ENCODE results near the gene AGBL5. TPM values are rescaled to one million over a fixed set of nuclear protein-coding genes. Genes with fewer than 3 reads are reported as not detected.
A peak's percentile ranks its signal among the peaks of the same experiment; 100 is the strongest.

The AGBL5 gene
- total RNA-seq, 1 donor from 2014 or later, result 23.4 TPM

DNA sequence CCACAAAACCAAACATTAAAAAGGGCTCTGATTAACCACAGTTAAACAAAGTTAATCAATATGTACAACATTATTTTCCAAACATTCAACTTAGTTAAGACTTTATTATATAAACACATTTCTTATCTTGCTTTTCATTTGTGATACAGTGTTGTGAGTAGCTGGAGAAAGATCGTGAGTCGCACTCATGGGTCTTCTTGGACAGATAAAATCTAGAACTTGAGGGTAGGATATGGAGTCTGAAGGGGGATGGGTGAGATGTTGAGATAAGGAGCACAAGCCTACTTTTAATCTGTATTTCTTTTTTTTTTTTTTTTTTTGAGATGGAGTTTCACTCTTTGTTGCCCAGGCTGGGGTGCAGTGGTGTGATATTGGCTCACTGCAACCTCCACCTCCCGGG lies 41.3 kb upstream of the AGBL5 start:
- no peak overlapping the region for H3K27ac Mint-ChIP-seq (ENCODE audit: unreplicated experiment)
- no peaks in the 10 kb centered on the region for H3K27me3 Mint-ChIP-seq (ENCODE audit: unreplicated experiment)
- H3K4me3 Mint-ChIP-seq (ENCODE audit: unreplicated experiment), result no peak overlapping the region
- H3K4me1 Mint-ChIP-seq (ENCODE audit: unreplicated experiment), result peaks cover 7% of the 10 kb centered on the region
- H3K9me3 Mint-ChIP-seq (ENCODE audit: unreplicated experiment), result no peaks in the 10 kb centered on the region
- no peaks in the 10 kb centered on the region for H3K36me3 Mint-ChIP-seq (ENCODE audit: unreplicated experiment)
- no peak for DNase-seq (ENCODE audit: extremely low spot score, unreplicated experiment)
- TF ChIP-seq, protein P1, sequence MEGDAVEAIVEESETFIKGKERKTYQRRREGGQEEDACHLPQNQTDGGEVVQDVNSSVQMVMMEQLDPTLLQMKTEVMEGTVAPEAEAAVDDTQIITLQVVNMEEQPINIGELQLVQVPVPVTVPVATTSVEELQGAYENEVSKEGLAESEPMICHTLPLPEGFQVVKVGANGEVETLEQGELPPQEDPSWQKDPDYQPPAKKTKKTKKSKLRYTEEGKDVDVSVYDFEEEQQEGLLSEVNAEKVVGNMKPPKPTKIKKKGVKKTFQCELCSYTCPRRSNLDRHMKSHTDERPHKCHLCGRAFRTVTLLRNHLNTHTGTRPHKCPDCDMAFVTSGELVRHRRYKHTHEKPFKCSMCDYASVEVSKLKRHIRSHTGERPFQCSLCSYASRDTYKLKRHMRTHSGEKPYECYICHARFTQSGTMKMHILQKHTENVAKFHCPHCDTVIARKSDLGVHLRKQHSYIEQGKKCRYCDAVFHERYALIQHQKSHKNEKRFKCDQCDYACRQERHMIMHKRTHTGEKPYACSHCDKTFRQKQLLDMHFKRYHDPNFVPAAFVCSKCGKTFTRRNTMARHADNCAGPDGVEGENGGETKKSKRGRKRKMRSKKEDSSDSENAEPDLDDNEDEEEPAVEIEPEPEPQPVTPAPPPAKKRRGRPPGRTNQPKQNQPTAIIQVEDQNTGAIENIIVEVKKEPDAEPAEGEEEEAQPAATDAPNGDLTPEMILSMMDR (IDR thresholded peaks at IDR 0.05), result no peak

DNA sequence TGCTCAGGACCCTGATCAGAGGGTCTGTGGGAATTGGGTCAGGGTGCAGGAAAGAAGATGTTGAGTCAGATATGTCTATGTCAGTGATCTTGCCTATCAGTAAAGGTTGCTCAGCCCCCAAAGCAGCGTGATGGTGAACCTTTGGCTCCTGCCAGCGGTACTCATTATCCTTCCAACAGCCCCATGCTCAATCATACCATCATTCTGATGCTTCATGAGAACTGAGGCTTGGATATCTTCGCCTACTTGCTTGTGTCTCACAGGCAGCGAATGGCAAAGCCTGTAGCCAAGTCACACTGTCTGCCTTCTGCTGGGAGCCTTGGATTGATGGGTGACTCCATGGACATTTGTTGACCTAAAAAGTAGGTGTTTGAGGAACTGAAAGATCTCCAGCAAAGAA lies 37.7 kb upstream of the AGBL5 start:
- Mint-ChIP-seq H3K36me3 (ENCODE audit: unreplicated experiment) (no peaks in the 10 kb centered on the region), H3K4me3 (ENCODE audit: unreplicated experiment) (no peak overlapping the region), H3K9me3 (ENCODE audit: unreplicated experiment) (no peaks in the 10 kb centered on the region), H3K27ac (ENCODE audit: unreplicated experiment) (no peak overlapping the region), H3K27me3 (ENCODE audit: unreplicated experiment) (no peaks in the 10 kb centered on the region), H3K4me1 (ENCODE audit: unreplicated experiment) (peaks cover 26% of the 10 kb centered on the region)
- no peak for DNase-seq (ENCODE audit: extremely low spot score, unreplicated experiment)
- TF ChIP-seq, protein P1 (IDR thresholded peaks at IDR 0.05), result no peak

DNA sequence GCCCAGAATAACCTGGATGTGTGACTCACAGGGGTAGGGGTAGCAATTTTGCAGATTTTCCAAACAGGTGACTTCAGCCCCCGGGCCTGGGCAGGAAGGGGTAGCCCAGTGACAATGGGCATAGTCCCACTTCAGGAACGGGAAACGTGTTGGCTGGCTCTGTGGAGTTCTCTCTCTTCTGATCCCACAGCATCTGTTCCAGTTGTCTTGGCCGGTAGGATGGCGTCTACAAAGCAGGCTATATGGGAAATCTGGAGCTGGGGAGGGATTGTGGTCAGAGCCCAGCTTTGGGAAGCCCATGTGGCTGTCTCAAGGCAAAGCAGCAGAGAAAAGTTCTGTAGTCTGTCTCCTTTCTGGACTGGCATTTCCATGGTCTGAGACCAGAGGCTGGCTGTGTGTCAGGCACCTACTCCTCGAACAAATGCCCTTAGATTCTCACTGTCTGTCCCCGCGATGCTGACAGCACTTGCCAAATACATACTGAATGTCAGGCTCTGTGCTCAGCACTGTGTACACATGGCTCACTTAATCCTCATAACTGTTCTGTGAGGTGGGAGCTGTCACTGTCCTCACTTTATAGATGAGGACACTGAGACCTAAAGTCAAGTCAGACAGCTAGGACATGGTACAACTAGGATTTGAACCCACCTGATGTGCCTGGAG lies 36.6 kb upstream of the AGBL5 start:
- H3K4me3 Mint-ChIP-seq (ENCODE audit: unreplicated experiment), result no peak overlapping the region
- H3K27me3 Mint-ChIP-seq (ENCODE audit: unreplicated experiment), result no peaks in the 10 kb centered on the region
- TF ChIP-seq, protein P1 (IDR thresholded peaks at IDR 0.05), result no peak
- DNase-seq (ENCODE audit: extremely low spot score, unreplicated experiment), result no peak
- no peaks in the 10 kb centered on the region for H3K36me3 Mint-ChIP-seq (ENCODE audit: unreplicated experiment)
- H3K4me1 Mint-ChIP-seq (ENCODE audit: unreplicated experiment), result peaks cover 28% of the 10 kb centered on the region
- peak overlapping the region; percentile 88 for H3K27ac Mint-ChIP-seq (ENCODE audit: unreplicated experiment)
- no peaks in the 10 kb centered on the region for H3K9me3 Mint-ChIP-seq (ENCODE audit: unreplicated experiment)

DNA sequence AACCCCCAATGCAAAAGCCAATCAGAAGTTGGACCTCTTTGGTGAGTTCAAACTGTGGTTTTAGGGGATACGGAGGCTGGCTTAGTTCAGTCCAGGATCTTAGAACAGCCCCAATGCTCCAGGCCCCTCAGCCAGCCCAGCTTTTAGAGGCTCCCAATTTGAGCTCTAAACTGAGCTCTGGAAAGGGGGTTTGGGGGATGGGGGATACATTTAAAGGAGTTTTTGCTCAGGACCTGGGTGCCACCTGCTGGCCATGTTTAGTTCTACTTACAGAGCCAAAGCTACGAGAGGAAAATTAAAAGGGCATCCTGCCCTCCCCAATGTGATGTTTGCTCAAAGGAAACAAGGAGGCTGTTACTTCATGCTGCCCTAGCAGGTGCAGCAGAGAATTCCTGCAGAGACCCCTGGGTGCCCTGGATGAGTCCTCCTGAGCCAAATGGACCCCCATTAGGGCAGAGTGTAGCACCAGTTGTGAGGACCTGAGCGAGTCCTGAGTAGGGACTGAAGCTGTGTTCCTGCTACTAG lies 34.6 kb upstream of the AGBL5 start:
- no peak for DNase-seq (ENCODE audit: extremely low spot score, unreplicated experiment)
- Mint-ChIP-seq H3K27me3 (ENCODE audit: unreplicated experiment) (no peaks in the 10 kb centered on the region), H3K9me3 (ENCODE audit: unreplicated experiment) (no peaks in the 10 kb centered on the region), H3K36me3 (ENCODE audit: unreplicated experiment) (no peaks in the 10 kb centered on the region), H3K4me1 (ENCODE audit: unreplicated experiment) (peaks cover 28% of the 10 kb centered on the region), H3K27ac (ENCODE audit: unreplicated experiment) (peak overlapping the region; percentile 23), H3K4me3 (ENCODE audit: unreplicated experiment) (no peak overlapping the region)
- TF ChIP-seq, protein P1 (IDR thresholded peaks at IDR 0.05), result peak; percentile 81

DNA sequence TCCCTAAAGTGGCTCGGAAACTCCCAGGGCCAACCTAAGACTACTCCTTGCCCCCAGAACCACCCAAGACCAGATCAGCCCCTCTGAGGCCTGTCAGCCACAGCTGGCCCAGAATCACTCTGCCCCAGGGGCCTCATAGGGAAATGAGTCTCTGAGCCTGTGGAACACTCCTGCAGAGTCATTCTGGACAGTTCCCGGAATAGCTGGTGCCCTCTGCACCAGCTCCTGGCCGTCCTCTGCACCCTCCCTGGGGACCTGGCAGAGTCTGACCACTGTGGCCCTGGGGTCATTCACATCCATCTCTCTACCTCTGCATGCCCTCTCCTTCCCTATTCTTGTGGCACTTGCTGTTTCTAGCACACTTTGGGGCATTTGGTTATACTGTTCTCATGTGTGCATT lies 33.3 kb upstream of the AGBL5 start:
- peaks cover 2% of the 10 kb centered on the region for H3K36me3 Mint-ChIP-seq (ENCODE audit: unreplicated experiment)
- peaks cover 28% of the 10 kb centered on the region for H3K4me1 Mint-ChIP-seq (ENCODE audit: unreplicated experiment)
- no peak overlapping the region for H3K4me3 Mint-ChIP-seq (ENCODE audit: unreplicated experiment)
- H3K27ac Mint-ChIP-seq (ENCODE audit: unreplicated experiment), result no peak overlapping the region
- H3K27me3 Mint-ChIP-seq (ENCODE audit: unreplicated experiment), result no peaks in the 10 kb centered on the region
- H3K9me3 Mint-ChIP-seq (ENCODE audit: unreplicated experiment), result no peaks in the 10 kb centered on the region
- DNase-seq (ENCODE audit: extremely low spot score, unreplicated experiment), result no peak
- TF ChIP-seq, protein P1 (IDR thresholded peaks at IDR 0.05), result no peak
